Measurements from ENCODE around the gene PAFAH1B1.
"Not testable (repeated sequence)": the region's sequence is repeated elsewhere in the genome, so short reads cannot be mapped to it uniquely, and the experiment has no call there.

Gene PAFAH1B1

DNA sequence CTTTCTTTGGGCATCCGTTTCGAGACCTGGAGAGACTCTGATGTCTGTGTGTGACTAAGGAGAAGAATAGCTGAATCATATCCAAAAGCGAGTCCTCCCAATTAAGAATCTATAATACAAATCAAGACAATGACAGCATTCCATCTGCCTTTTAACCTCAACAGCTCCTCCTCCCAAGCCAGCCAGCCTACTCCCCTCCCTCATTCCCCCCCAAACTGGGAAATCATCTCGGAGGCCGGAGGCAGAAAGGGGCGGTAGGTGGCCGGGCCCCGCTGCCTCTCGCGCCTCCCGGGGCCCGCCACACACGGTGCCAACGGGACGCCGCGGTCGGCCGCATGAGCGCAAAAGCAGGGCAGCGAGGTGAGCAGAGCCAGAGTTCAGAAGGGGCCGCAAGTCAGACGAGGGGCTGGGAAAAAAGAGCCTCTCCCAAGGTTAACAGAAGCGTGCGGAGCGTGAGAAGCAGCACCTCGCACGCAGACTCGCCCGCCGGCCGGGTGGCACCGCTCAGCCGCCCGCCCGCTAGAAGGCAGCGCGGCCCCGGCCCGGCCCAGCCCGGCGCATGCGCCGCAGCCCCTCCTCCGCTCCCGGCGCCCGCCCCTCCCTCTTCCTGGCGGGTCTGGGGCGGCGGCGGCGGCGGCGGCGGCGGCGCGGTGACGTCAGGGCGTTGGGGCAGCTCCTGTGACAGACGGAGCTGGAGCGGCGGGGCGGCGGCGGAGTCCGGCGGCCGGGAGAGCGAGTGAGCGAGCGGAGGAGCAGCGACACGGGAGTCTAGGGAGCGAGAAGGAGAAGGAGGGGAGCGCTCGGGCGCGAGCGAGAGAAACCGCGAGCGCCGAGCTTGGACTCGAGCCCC lies at the start of gene PAFAH1B1:
PAFAH1B1 (plus strand) TSS at position 684 of the 850 bp plus-strand sequence. CDS start 44,635 bp downstream, outside the sequence.
- peak; percentile 81 for DNase-seq

DNA sequence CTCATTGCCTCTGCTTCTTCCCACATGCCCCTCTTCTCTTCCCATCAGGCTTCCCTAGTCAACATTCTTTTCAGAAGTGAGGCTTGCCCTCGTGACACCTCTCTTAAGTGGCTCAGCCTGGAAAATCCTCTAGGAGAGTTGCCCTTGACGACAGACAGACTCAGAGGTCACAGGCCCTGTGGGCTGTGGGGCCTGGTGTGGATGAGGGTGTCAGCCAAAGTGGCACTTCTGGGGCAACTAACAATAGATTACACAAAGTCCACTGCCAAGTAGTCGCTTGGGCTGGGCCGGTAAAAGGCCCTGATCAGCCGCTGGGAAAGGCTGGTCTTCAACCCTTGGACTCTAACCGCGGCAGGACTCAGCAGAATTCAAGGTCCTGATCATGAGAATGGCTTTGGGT lies 48.1 kb upstream of the PAFAH1B1 start:
- DNase-seq: no peak

DNA sequence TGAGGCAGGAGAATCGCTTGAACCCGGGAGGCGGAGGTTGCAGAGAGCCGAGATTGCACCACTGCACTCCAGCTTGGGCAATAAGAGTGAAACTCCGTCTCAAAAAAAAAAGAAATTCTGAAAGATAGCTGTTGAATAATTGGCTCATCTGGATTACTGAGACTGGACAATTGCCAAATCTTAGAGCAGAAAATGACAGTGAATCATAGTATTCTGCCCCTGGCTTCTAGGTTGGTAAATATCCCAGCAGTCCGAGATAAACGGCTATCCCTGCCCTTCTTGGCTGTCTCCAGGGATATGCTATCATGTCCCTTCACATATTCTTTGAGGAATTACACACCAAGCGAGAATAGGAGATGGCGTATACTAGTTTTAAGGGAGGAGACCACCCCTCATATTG lies 46.3 kb upstream of the PAFAH1B1 start:
- DNase-seq: no peak

DNA sequence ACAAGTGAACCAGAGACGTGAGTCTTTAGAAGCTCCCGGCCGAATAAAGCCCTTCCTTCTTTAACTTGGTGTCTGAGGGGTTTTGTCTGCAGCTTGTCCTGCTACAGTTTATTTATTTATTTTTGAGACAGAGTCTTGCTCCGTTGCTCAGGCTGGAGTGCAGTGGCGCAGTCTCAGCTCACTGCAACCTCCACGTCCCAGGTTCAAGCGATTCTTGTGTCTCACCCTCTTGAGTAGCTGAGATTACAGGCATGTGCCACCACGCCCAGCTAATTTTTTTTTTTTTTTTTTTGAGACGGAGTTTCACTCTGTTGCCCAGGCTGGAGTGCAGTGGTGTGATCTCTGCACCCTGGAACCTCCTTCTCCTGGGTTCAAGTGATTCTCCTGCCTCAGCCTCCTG lies 45.4 kb upstream of the PAFAH1B1 start:
- not testable (repeated sequence) for DNase-seq

DNA sequence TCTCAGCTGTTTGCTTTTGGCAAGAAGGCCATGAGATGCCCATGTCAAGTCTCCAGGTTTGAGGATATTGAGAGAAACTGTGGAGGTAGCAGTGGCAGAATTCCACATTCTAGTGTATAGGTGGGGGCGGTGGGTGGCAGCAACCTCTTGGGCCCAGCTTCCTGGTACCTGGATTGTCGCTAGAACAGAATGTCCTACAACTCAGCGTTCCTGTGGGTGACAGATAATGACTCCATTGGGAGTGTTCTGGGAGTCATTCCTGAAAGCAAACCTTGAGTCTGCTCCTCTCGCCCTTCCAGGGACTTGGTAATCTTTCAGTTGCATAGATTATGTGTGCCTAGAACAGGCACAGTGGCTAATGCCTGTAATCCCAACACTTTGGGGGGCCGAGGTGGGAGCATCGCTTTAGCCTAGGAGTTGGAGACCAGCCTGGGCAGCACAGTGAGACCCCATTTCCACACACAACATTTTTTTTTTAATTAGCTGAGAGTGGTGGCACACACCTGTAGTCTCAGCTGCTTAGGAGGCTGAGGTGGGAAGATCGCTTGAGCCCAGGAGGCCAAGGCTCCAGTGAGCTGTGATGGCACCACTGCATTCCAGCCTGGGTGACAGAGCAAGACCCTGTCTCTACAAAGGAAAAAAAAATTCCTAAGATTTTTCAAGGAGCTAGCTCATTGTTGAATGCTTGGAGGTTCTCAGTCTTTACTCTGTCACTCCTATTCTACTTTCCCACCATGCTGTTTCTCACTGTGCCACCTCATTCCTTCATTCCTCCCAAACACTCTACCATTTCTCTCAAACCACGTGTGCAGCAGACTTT lies 43.9 kb upstream of the PAFAH1B1 start:
- no peak for DNase-seq

DNA sequence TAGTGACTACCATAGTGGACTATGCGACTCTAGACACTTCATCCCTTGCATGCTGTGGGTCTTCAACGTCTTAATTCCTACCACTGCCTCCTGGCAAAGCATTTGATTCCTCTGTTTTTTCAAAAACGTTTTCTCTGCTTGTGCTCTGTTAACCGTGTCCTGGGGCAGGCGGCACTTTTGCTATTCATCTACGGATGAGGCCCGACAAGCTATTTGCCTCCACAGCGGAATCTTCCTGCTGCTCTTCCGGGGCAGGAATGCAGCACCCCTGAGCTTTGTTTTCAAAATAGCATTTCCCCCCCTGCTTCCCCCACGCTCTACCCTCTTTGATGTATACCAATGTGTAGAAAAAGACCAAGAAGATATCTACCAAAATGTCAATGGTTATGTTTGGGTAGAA lies 42.0 kb upstream of the PAFAH1B1 start:
- no peak for DNase-seq

DNA sequence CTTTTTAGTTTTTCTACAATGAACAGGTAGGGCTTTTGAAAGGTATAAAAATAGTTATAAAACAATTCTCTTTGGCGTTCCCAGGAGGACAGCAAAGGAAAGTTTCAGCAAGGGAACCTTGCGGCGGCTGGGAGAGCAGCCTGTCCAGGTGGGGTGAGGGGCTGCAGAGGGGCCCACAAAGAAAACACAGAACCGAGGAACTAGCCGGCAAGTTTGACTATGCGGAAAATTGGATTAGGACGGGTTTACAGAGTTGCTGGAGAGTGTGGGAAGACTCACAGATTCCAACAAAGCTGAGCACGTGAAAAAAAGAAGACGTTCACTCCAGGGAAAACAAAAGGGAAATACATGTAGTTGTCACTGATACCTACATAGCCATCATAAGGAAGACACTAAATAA lies 41.5 kb upstream of the PAFAH1B1 start:
- no peak for DNase-seq

DNA sequence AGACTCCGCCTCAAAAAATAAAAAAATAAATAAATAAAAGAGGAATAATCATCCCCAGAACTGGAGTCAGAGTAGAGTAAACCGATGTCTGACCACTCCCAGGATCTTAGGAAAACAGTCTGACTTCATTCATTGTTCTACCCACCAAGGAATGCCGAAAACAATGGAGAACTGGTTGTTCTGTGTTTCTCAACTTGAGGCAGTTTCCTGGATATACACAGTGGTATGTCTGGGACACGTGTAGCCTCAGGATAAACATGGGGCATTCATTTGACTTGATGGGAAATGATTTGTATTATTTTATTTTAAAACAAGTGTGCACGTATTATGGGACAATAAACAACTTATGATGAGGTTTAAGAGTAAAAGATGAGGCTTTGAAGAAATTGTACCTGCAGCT lies 32.8 kb upstream of the PAFAH1B1 start:
- DNase-seq: no peak

DNA sequence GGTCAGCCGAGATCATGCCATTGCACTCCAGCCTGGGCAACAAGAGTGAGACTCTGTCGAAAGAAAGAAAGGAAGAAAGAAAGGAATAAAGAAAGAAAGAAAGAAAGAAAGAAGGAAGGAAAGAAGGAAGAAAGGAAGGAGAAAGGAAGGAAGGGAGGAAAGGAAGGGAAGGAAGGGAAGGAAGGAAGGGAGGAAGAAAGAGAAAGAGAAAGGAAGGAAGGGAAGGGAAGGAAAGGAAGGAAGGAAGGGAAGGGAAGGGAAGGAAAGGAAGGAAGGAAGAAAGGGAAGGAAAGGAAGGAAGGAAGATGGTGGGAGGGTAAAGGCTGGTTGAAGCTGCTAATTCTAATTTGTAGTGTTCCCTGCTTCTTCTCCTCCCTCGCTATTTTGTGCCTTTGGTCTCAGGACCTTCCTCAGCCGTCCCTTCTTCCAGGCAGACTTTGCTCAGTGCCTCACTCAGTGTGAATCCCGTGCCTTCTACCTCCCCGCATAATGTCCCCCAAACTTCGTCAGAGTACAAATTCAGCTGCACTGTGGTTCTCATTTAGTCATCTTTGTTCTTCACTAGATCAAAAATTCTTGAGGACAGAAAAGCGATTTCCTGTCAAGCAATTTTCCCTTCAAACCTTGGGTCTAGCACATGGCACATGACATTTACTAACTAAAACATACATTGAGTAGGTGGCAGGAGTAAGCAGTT lies 31.1 kb upstream of the PAFAH1B1 start:
- no peak for DNase-seq

DNA sequence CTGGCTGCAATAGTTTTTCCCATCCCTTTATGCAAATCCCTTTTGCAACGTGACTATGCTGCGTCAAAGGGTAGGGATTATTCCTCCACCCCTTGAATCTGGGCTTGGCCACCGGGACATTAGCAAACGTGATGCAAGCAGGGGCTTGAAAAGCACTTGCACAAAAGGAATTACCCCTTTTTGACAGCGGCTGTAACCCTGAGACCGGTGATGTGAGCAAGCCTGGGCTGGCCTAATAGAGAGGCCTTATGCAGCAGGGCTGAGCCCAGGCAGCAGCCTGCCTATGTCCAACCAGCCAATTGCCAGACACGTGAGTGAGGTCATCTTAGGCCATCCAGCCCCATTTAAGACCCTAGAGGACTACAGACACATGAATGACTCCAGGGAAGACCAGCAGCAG lies 30.4 kb upstream of the PAFAH1B1 start:
- no peak for DNase-seq

DNA sequence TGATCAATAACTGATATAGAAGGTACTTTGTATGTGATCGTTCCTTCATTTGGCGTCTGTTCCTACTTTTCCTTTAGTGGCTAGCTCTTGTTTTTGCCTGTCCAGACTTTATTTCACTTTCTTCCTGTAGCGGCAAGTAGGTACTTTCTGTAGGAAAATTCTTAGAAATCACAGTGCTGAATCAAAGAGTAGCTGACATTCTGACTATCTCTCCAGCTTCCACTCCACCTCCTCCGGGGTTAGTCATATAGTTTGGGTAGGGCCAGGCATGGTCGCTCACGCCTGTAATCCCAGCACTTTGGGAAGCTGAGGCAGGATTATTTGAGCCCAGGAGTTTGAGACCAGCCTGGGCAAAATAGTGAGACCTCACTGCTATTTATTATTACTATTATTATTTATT lies 29.9 kb upstream of the PAFAH1B1 start:
- DNase-seq: no peak

DNA sequence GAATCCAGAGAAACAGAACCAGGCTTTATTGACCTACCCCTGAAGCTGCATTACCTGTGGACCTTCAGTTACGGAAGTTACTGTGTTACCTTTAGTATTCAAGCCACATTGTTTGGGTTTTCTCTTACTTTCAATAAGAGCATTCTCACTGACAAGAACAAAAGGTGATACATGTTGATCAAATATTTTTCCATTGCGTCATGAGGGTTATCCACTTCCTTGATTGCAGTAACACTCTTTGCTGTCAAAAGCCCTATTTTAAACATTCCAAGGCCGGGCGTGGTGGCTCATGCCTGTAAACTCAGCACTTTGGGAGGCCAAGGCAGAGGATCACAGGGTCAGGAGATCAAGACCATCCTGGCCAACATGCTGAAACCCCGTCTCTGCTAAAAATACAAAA lies 28.6 kb upstream of the PAFAH1B1 start:
- no peak for DNase-seq

DNA sequence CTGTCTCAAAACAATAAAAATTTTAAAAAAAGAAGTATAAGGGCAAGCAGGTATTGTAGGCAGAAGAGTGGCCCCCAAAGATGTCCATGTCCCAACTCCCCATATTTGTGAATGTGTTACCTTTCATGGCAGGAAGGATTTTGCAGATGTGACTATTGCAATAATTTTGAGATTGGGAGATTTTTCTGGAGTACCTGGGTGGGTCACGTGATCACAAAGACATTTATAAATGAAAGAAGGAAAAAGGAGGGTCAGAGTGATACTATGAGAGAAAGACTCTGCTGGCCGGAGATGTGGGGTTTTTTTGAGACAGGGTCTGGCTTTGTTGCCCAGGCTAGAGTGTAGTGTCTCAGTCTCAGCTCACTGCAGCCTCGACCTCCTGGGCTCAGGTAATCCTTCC lies 27.4 kb upstream of the PAFAH1B1 start:
- no peak for DNase-seq

DNA sequence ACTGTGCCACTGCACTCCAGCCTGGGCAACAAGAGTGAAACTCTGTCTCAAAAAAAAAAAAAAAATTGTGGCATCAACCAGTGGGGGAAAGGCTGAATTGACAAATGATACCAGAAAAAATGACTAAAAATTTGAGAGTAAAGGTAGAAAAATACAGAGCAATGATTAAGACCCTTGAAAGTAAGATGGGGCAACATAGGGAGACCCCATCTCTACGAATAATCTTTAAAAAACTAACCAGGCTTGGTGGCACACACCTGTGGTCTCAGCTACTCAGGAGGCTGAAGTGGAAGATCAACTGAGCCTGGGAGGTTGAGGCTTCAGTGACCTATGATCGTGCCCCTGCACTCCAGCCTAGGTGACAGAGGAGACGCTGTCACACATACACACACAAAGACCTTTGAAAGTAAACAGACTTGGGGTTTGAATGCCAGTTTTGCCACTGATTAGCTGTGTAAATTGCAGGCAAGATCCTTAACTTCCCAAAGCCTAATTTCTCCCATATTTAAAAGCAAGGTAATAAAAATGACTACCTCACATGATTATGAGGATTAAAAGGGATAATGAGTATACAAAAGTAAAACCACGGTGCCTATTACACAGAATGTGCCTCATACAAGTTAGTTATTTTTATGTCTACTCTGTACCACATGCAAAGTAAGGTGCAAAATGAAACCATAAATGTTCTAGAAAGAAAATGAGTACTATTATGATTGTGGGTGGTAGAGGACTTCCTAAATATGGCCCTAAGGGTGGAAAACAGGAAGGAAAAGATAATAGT lies 21.7 kb upstream of the PAFAH1B1 start:
- no peak for DNase-seq

DNA sequence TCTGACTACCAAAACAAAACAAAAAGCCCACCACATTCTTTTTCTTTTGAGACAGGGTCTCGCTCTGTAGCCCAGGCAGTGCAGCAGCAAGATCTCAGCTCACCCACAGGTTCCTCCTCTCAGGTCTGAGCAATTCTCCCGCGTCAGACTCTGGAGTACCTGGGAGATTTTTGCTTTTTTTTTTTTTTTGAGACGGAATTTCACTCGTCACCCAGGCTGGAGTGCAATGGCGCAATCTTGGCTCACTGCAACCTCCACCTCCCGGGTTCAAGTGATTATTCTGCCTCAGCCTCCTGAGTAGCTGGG lies 21.2 kb upstream of the PAFAH1B1 start:
- not testable (repeated sequence) for DNase-seq

DNA sequence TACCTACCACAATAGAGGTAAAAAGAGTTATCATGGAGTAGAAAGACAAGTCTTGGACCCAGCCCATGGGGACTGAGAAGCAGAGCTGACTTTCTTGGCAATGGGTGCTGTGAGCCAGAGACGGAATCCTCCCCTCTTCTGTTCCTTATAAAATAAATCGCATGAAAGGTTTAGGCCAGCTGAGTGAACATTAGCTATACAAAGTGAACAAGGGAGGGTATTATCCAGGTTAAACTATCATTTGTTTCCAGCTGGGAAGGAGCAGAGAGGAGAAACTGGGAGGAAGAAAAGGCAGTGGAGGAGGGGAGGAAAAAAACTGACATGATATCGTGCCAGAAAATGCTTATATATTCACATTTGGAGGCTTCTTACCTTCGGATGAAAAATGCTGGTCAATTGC lies 13.3 kb upstream of the PAFAH1B1 start:
- DNase-seq: no peak

DNA sequence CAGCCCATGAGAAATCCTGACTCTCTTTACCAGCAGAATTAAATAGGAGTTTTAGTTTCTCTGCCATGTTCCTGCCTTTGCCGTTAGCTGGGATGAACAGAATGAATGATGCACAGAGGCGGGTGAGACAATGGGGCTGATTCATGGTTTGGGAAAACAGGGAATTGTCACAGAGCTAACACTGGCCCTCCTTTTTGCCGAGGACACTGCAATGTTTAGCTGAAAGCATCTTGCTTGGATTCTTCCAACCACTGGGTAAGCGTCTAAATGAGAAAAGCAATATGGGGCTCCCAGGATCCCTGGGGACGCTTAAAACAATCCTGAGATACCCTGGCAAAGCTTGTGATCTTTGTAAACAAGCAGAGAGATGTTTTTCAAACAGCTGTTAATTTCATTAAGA lies 12.8 kb upstream of the PAFAH1B1 start:
- DNase-seq: no peak

DNA sequence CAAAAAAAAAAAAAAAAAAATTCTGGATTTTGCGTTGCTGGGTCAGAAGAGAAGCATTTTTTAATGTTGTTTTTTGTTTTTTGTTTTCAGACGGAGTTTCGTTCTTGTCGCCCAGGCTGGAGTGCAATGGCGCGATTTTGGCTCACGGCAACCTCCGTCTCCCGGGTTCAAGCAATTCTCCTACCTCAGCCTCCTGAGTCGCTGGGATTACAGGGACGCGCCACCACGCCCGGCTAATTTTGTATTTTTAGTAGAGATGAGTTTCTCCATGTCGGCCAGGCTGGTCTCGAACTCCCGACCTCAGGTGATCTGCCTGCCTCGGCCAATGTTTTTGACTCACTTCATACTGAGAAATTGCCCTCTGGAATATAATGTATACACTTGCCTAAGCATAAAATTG lies 11.0 kb upstream of the PAFAH1B1 start:
- no peak for DNase-seq

DNA sequence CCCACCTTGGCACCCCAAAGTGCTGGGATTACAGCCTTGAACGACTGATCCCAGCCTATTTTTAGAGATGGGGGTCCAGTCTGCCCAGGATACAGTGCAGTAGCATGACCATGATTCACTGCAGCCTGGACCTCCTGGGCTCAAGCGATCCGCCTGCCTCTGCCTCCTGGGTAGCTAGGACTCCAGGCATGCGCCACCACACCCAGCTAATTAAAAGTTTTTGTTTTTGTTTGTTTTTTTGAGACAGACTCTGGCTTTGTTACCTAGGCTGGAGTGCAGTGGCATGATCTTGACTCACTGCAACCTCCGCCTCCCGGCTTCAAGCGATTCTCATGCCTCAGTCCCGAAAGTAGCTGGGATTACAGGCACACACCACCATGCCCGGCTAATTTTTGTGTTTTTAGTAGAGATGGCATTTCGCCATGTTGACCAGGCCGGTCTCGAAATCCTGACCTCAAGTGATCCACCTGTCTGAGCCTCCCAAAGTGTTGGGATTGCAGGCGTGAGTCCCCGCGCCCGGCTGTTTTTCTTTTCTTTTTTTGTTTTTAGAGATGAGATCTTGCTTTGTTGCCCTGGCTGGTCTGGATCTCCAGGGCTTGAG lies 2.3 kb upstream of the PAFAH1B1 start:
- no peak for DNase-seq

DNA sequence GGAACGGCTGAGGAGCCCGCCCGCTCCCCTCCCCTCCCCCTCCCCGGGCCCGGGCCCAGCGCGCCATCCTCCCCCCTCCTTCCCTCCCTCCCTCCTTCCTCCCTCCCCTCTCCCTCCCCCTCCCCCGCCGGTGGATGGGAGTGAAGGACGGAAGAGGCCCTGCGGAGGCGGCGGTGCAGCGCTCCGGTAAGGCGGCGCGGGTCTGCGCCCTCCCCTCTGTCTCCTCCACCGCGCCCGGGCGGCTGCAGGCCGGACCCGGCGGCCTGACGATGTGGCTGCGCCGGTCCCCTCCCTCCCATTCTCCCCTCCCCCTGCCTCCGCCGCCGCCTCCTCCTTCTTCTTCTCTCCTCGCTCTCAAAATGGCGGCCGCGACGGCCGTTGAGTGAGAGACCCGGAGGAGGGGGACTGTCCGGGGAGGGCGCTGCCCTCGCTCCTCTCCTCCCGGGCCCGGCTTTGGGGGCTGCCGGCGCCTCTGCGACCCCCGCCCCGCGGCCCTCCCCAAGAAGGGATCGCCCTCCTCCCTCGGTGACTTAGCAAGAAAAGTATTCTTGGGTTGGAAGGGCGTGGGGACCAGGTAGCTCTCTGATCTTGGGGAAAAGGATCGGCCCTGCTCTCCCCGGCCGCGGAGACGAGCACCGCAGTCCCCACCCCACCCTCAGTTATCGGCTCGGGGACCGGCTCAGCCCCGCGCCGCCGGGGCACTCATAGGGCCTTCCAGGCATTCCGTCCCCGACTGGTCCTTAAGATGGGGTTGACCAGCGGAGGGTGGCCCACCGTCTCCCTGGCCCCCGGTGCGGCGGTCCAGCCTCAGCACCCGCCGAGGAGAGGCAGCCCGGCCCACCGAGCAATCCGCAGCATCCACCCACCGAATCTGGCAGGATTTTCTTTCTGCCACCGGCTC lies 617 bp downstream of the PAFAH1B1 start:
- DNase-seq: peak; percentile 66
